Right forelimb (tissue), 1 donor: Measurements from ENCODE around the gene SEMA6B.
A peak's percentile ranks its signal among the peaks of the same experiment; 100 is the strongest.
"Not testable (repeated sequence)": the region's sequence is repeated elsewhere in the genome, so short reads cannot be mapped to it uniquely, and the experiment has no call there.

Experiments used
- DNase-seq: peaks from one replicate; pipeline ENCODE4 v3.0.0-alpha.2; 2018

Gene SEMA6B

GRCh38 chr19:4543842-4544647 is 15.4 kb downstream of the SEMA6B start:
- no peak for DNase-seq

- no peak for DNase-seq
These were observed 16.3 kb downstream of the SEMA6B start for GRCh38 chr19:4542896-4543841.

GRCh38 chr19:4541806-4542145 is 17.7 kb downstream of the SEMA6B start:
- not testable (repeated sequence) for DNase-seq

- no peak for DNase-seq
These were observed 18.2 kb downstream of the SEMA6B start for GRCh38 chr19:4541114-4541805.

- DNase-seq = no peak
These were observed 19.5 kb downstream of the SEMA6B start, which contains the start of gene LRG1 for GRCh38 chr19:4539693-4540581. LRG1 (minus strand) TSS chr19:4540036; CDS start chr19:4540013, 23 bp downstream.

- DNase-seq = no peak
These were observed 20.3 kb downstream of the SEMA6B start for GRCh38 chr19:4539169-4539692.

- no peak for DNase-seq
These were observed 20.9 kb downstream of the SEMA6B start for GRCh38 chr19:4538601-4538954.

GRCh38 chr19:4537953-4538600 is 21.4 kb downstream of the SEMA6B start:
- no peak for DNase-seq

- no peak for DNase-seq
These were observed 22.7 kb downstream of the SEMA6B start for GRCh38 chr19:4536798-4537197.

- peak; percentile 76 for DNase-seq
These were observed 24.4 kb downstream of the SEMA6B start, which contains the start of gene PLIN5 for GRCh38 chr19:4534836-4535658. PLIN5 (minus strand) TSS chr19:4535224; CDS start chr19:4534074, 1,150 bp downstream.

GRCh38 chr19:4533835-4534424 is 25.6 kb downstream of the SEMA6B start:
- DNase-seq = no peak

- DNase-seq = no peak
These were observed 26.1 kb downstream of the SEMA6B start for GRCh38 chr19:4533334-4533733.

- DNase-seq = no peak
These were observed 27.8 kb downstream of the SEMA6B start for GRCh38 chr19:4531562-4532165.

GRCh38 chr19:4529924-4530522 is 29.5 kb downstream of the SEMA6B start:
- no peak for DNase-seq

- no peak for DNase-seq
These were observed 30.6 kb downstream of the SEMA6B start for GRCh38 chr19:4528843-4529242.

GRCh38 chr19:4527377-4527776 is 32.1 kb downstream of the SEMA6B start:
- DNase-seq = not testable (repeated sequence)

- no peak for DNase-seq
These were observed 33.9 kb downstream of the SEMA6B start for GRCh38 chr19:4525563-4526002.

GRCh38 chr19:4524808-4525562 is 34.5 kb downstream of the SEMA6B start:
- DNase-seq = peak; percentile 64
